Stimulated activated CD8-positive, alpha-beta memory T cell treated with anti-CD3 and anti-CD28 coated beads, Interleukin-4, amount 100 ng/mL, for 24 hours (primary cell): ENCODE measurements around the gene GRK2.
"Not testable (repeated sequence)": the region's sequence is repeated elsewhere in the genome, so short reads cannot be mapped to it uniquely, and the experiment has no call there.

Source experiments
- DNase-seq: peaks from one replicate; pipeline ENCODE4 v3.0.0-alpha.2; 2020; ENCODE audit warnings: low read depth

The GRK2 gene

GRCh38 chr11:67254798-67255197, 11.5 kb upstream of the GRK2 start:
- DNase-seq, result no peak

GRCh38 chr11:67255353-67255752, 10.9 kb upstream of the GRK2 start:
- no peak for DNase-seq

GRCh38 chr11:67255864-67256263, 10.4 kb upstream of the GRK2 start:
- no peak for DNase-seq

GRCh38 chr11:67256477-67257135, 9.7 kb upstream of the GRK2 start:
- no peak for DNase-seq

- no peak for DNase-seq
These were observed 5.9 kb upstream of the GRK2 start for GRCh38 chr11:67260406-67260805.

GRCh38 chr11:67260885-67261639, 5.2 kb upstream of the GRK2 start:
- not testable (repeated sequence) for DNase-seq

GRCh38 chr11:67261640-67261945, 4.7 kb upstream of the GRK2 start:
- no peak for DNase-seq

- DNase-seq, result no peak
These were observed 4.2 kb upstream of the GRK2 start for GRCh38 chr11:67261946-67262681.

- DNase-seq, result peak; percentile 62
These were observed 3.3 kb upstream of the GRK2 start for GRCh38 chr11:67262731-67263675.

- no peak for DNase-seq
These were observed 2.0 kb upstream of the GRK2 start for GRCh38 chr11:67264260-67264659.

GRCh38 chr11:67264877-67265632, 1.2 kb upstream of the GRK2 start:
- no peak for DNase-seq

GRCh38 chr11:67265633-67266448, 432 bp upstream of the GRK2 start:
- DNase-seq, result peak; percentile 71

GRCh38 chr11:67267188-67268080, 1.2 kb downstream of the GRK2 start:
- DNase-seq, result no peak

- DNase-seq, result peak; percentile 51
These were observed 2.0 kb downstream of the GRK2 start for GRCh38 chr11:67268081-67268961.

- DNase-seq, result no peak
These were observed 2.6 kb downstream of the GRK2 start for GRCh38 chr11:67268962-67269268.

- DNase-seq, result no peak
These were observed 3.4 kb downstream of the GRK2 start for GRCh38 chr11:67269401-67270255.
